ENCODE results near the gene BSN.

GRCh38 chr3:49668414-49668797 lies 114.1 kb downstream of the BSN start:
- no peak for TF ChIP-seq CTCF (IDR thresholded peaks at IDR 0.05)
- no peak for TF ChIP-seq POLR2A (IDR thresholded peaks at IDR 0.05)
